SK-N-SH (cell line): Measurements from ENCODE around the gene MEF2C.

Experiments used
- NFIC ChIP-seq: IDR thresholded peaks from 2 replicates; pipeline ENCODE4 v1.4.0; 2012; ENCODE audit warnings: borderline replicate concordance
- POLR2AphosphoS5 ChIP-seq: IDR thresholded peaks from 2 replicates; pipeline ENCODE4 v1.6.1; 2012; ENCODE audit warnings: low read depth, low read length
- RXRA ChIP-seq: IDR thresholded peaks from 2 replicates; pipeline ENCODE4 v1.4.0; 2012; ENCODE audit warnings: low read depth, mild to moderate bottlenecking, borderline replicate concordance
- TAF1 ChIP-seq: IDR thresholded peaks from 2 replicates; pipeline ENCODE4 v1.6.1; 2012; ENCODE audit warnings: low read depth, mild to moderate bottlenecking, low read length, moderate library complexity, borderline replicate concordance
- YY1 ChIP-seq: IDR thresholded peaks from 2 replicates; pipeline ENCODE4 v1.4.0; 2012; ENCODE audit warnings: low read depth, mild to moderate bottlenecking
- TF ChIP-seq, protein P1 (sequence below): fragments of 200-600 bp; sonication (generic); IDR thresholded peaks from 2 replicates; pipeline ENCODE4 v1.6.1; 2017; ENCODE audit warnings: antibody characterized with exemption, mild to moderate bottlenecking, moderate library complexity

DNA sequence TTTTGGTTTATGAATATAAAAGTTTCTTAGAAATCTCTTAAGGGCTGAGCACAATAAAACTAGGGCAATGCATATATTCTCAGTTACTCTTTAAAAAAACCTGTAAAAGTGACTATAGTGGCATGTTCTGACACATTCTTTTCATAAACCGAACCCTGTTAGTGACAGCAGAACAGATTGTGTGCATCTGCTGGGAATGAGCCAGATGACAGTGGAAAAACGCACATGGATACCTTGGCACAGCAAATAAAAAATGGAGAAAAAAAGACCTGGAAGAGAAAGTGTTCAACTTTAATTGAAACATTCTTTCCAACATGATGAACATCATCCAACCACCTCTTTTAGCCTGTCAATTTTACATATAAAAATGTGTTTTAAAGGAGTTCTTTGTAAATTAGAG, 12.7 kb downstream of the MEF2C start:
- TF ChIP-seq NFIC = no peak
- no peak for TF ChIP-seq TAF1
- TF ChIP-seq, protein P1, sequence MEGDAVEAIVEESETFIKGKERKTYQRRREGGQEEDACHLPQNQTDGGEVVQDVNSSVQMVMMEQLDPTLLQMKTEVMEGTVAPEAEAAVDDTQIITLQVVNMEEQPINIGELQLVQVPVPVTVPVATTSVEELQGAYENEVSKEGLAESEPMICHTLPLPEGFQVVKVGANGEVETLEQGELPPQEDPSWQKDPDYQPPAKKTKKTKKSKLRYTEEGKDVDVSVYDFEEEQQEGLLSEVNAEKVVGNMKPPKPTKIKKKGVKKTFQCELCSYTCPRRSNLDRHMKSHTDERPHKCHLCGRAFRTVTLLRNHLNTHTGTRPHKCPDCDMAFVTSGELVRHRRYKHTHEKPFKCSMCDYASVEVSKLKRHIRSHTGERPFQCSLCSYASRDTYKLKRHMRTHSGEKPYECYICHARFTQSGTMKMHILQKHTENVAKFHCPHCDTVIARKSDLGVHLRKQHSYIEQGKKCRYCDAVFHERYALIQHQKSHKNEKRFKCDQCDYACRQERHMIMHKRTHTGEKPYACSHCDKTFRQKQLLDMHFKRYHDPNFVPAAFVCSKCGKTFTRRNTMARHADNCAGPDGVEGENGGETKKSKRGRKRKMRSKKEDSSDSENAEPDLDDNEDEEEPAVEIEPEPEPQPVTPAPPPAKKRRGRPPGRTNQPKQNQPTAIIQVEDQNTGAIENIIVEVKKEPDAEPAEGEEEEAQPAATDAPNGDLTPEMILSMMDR = no peak
- TF ChIP-seq POLR2AphosphoS5 = no peak
- no peak for TF ChIP-seq YY1
- TF ChIP-seq RXRA = no peak
